Measurements from ENCODE around the gene CD244. TPM values are rescaled to one million over a fixed set of nuclear protein-coding genes. Genes with fewer than 3 reads are reported as not detected.

CD244 gene
- total RNA-seq, 3 donors from 2014 or later: 0.96 to 1.4 (median 1.2) TPM

GRCh38 chr1:160835751-160836150 is 26.9 kb downstream of the CD244 start:
- Histone ChIP-seq H3K9me3 (no peaks in the 10 kb centered on the region), H3K4me3 (no peak overlapping the region), H3K36me3 (ENCODE audit: low read depth) (no peaks in the 10 kb centered on the region), H3K4me1 (ENCODE audit: low read depth) (no peaks in the 10 kb centered on the region)
- intact Hi-C loops (cut with DNase I, micrococcal nuclease): no loop called here
- no peak for TF ChIP-seq CTCF (IDR thresholded peaks at IDR 0.05)
- ATAC-seq: no peak
- DNase-seq: no peak

GRCh38 chr1:160834945-160835565 is 27.6 kb downstream of the CD244 start:
- peak; percentile 35 for ATAC-seq
- peak; percentile 33 for TF ChIP-seq CTCF (IDR thresholded peaks at IDR 0.05)
- intact Hi-C loops (cut with DNase I, micrococcal nuclease): loop anchor here in 1 of 2 donors (5.0 kb wide), 1 partner anchor 117 kb away; the partner anchor contains the start of gene ITLN2
- DNase-seq: peak in 1 of 3 donors; percentile 69
- H3K36me3 ChIP-seq (ENCODE audit: low read depth): no peaks in the 10 kb centered on the region
- H3K9me3 ChIP-seq: no peaks in the 10 kb centered on the region
- no peak overlapping the region for H3K4me3 ChIP-seq
- H3K4me1 ChIP-seq (ENCODE audit: low read depth): no peaks in the 10 kb centered on the region

GRCh38 chr1:160830321-160831153 is 32.1 kb downstream of the CD244 start:
- Histone ChIP-seq H3K36me3 (ENCODE audit: low read depth) (no peaks in the 10 kb centered on the region), H3K4me3 (no peak overlapping the region), H3K4me1 (ENCODE audit: low read depth) (no peaks in the 10 kb centered on the region), H3K9me3 (no peaks in the 10 kb centered on the region)
- DNase-seq: peak; percentile 72 to 90 (median 85)
- peak; percentile 35 for TF ChIP-seq CTCF (IDR thresholded peaks at IDR 0.05)
- ATAC-seq: peak; percentile 78
- intact Hi-C loops (cut with DNase I, micrococcal nuclease): loop anchor here in 1 of 2 donors (5.0 kb wide), 1 partner anchor 122 kb away; the partner anchor contains the start of gene ITLN2

- intact Hi-C loops (cut with DNase I, micrococcal nuclease): loop anchor here in 1 of 2 donors (5.0 kb wide), 1 partner anchor 123 kb away; the partner anchor contains the start of gene ITLN2
- DNase-seq (no peak), ATAC-seq (no peak)
- no peak overlapping the region for H3K4me3 ChIP-seq
- no peaks in the 10 kb centered on the region for H3K4me1 ChIP-seq (ENCODE audit: low read depth)
- no peaks in the 10 kb centered on the region for H3K9me3 ChIP-seq
- no peaks in the 10 kb centered on the region for H3K36me3 ChIP-seq (ENCODE audit: low read depth)
- TF ChIP-seq CTCF (IDR thresholded peaks at IDR 0.05): no peak
These were observed 32.9 kb downstream of the CD244 start for GRCh38 chr1:160829766-160830165.

GRCh38 chr1:160827418-160827817 is 35.3 kb downstream of the CD244 start:
- Histone ChIP-seq H3K9me3 (no peaks in the 10 kb centered on the region), H3K4me3 (no peak overlapping the region), H3K4me1 (ENCODE audit: low read depth) (no peaks in the 10 kb centered on the region), H3K36me3 (ENCODE audit: low read depth) (no peaks in the 10 kb centered on the region)
- intact Hi-C loops (cut with DNase I, micrococcal nuclease): no loop called here
- TF ChIP-seq CTCF (IDR thresholded peaks at IDR 0.05): no peak
- DNase-seq (no peak), ATAC-seq (no peak)

Measured in mucosa of descending colon (tissue), 3 donors.